ENCODE measurements around the gene FGF22.
A peak's percentile ranks its signal among the peaks of the same experiment; 100 is the strongest.
"Not testable (repeated sequence)": the region's sequence is repeated elsewhere in the genome, so short reads cannot be mapped to it uniquely, and the experiment has no call there.

The FGF22 gene

DNA sequence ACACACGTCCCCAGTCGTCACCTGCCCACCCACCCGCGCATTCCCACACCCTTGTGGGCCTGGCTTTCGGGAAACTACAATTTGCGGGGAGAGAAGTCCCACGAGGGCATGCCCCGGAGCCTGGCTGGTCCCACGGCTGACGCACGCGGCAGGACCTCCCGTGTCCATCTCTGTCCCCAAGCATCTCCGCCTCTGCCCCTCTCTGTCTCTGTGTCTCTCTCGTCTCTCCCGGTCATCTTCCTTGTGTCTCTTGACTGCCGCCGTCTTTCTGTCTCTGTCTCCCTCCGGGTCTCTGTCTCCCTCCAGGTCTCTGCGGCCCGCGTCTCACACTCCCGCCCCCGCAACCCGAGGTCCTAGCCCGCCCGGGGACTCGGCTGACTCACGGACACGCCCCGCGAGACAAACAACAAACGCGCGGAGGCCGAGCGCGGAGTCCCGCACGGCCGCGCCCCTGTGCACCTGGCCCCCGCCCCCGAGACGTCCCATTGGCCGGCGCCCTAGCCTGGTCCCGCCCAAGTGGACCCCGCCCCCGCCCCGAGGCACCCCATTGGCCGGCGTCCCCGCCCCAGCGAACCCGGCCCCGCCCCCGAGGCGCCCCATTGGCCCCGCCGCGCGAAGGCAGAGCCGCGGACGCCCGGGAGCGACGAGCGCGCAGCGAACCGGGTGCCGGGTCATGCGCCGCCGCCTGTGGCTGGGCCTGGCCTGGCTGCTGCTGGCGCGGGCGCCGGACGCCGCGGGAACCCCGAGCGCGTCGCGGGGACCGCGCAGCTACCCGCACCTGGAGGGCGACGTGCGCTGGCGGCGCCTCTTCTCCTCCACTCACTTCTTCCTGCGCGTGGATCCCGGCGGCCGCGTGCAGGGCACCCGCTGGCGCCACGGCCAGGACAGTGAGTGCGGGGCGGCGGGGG, at the start of gene FGF22:
TSS of gene FGF22 (plus strand) at position 627 of the 908 bp plus-strand sequence. CDS start at position 674, 47 bp downstream.
- DNase-seq (ENCODE audit: low read depth): peak; percentile 28

DNA sequence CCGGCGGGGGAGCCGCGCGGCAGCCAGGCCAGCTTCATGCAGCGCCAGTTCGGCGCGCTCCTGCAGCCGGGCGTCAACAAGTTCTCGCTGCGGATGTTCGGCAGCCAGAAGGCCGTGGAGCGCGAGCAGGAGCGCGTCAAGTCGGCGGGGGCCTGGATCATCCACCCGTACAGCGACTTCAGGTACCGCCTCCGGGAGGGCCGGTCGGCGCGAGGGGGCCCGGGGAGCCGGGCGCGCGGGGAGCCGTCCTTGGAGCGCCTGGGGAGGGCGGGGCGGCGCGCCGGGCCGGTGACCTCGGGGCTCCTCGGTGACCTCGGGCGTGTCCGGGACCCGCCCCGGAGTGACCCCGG, 49.3 kb upstream of the FGF22 start:
- no peak for DNase-seq (ENCODE audit: low read depth)

DNA sequence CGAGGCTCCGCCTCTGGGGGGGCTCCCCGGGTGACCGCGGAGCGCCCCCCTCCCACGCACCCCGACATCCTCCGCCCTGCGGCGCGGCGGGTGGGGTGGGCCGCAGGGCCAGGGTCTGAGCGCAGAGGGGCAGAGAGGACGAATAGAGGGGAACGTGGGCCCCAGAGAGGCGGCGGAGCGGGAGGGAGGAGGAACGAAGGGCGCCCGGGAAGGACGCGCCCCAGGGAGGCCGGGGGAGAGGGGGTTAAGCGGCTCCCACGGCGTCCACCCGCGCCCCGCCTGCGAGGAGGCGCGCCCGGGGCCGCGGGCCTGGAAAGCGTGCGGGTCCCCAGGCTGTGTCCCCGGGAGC, 49.0 kb upstream of the FGF22 start:
- no peak for DNase-seq (ENCODE audit: low read depth)

DNA sequence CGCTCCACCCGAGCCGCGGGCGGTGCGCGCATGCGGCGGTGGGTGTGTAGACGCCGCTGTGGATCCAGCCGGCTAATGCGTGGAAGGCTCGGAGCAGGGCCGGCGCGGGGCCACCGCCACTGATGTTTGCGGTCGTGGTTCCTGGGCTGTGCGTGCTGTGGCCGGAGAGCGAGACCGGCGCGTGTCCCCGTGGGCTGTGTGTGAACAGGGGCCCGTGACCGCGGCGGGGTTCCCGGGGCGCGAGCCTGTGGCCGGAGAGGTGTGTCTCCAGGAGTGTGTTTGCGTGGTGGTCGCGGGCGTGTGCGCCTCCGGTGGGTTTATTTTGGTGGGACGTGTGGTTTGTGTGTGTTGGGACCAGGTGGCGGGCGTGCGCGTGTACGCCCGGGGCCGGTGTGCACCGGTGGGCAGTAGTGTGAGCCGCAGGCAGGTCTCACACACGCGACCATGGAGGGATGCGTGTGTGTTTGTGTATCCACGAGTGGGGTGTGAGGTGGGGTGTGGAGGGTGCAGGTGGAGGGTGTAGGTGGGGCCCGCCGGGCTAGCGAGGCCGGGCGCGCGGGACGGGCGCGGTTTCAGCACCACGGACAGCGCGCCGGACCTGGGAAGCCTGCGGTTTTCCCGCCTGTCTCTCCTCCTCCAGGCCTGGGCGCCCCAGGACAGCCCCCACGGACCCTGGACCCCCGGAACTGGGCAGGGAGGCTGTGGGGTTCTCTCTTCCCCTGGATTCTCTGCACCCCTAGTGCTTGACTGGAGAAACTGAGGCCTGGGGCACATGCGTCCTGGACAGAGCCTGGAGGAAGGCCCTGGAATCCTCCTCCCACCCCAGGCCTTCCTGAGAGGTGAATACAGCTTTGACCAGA, 48.4 kb upstream of the FGF22 start:
- DNase-seq (ENCODE audit: low read depth): no peak

DNA sequence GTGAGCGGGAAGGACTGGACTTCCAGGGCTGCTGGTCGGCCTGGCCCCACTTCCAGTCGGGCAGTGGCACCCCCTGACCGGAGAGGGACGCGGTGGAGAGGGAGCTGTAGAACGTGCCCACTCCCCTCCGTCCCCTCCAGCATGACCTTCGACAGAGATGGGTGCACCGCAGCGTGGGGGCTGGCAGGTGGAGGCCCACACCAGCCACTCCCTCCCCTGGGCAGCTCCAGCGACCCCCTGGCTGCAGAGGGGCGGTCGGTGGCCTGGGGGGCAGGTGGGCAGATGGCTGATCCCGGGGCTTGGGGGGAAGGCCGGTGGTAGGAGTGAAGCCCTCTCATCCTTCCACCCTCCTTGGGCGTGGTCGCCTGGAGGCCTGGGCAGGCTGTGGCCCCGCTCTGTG, 47.6 kb upstream of the FGF22 start:
- no peak for DNase-seq (ENCODE audit: low read depth)

DNA sequence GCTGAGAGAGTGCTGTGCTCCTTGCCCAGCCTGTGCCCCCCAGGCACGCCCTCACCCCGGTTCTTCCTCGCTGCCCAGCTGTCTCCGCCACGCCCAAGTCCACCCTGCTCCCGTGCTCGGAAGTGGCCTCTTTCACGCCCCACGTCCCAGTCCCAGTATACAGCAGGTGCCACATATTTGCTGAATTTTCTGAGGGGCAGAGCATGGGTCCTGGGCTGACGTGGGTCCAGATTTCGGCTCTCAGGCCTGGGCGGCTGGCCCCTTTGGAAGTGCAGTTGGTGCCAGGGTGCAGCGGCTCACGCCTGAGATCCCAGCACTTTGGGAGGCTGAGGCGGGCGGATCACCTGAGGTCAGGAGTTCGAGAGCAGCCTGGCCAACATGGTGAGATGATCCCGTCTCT, 46.6 kb upstream of the FGF22 start:
- no peak for DNase-seq (ENCODE audit: low read depth)

DNA sequence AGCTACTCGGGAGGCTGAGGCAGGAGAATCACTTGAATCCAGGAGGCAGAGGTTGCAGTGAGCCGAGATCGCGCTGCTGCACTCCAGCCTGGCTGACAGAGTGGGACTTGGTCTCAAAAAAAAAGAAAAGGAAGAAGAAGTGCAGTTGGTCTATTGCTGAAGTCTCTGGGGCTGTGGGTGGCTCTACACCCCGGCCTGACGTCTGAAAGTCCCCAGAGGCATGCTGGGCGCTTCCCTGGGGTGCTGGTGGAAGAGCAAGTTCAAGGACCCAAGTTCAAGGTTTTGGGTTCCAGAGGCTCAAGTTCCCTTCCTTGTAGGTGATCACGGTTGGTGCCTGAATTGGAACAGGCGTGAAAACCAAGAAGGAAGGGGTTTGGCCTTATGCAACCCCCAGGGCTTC, 46.2 kb upstream of the FGF22 start:
- no peak for DNase-seq (ENCODE audit: low read depth)

DNA sequence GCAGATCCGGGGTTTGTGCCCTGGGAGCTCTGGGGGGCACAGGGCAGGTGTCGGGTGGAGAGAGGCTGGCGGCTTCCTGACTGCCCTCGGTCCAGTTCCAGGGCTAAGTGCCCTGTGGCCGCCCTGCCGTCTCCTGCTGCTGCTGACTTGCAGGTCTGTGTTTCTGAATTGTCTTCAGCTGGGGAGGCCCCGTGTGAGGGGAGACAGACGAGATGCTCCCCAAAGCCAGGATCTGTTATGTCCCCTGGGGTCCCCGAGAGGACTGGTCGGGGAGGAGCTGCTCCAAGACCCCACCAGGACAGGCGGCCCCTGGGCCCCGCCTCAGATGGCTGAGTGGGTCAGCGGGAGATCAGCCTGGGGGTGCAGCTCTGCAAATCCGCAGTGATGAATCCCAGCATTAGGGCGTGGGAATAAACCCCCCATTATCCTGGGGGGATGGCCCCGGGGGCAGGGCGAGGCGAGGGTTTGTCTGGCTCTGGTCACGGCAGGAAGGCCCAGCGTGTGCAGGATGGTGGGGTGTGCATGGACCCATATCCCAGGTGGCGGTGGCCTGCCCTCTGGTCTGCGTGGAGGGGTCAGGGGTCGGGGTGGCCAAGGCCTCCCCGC, 45.3 kb upstream of the FGF22 start:
- no peak for DNase-seq (ENCODE audit: low read depth)

DNA sequence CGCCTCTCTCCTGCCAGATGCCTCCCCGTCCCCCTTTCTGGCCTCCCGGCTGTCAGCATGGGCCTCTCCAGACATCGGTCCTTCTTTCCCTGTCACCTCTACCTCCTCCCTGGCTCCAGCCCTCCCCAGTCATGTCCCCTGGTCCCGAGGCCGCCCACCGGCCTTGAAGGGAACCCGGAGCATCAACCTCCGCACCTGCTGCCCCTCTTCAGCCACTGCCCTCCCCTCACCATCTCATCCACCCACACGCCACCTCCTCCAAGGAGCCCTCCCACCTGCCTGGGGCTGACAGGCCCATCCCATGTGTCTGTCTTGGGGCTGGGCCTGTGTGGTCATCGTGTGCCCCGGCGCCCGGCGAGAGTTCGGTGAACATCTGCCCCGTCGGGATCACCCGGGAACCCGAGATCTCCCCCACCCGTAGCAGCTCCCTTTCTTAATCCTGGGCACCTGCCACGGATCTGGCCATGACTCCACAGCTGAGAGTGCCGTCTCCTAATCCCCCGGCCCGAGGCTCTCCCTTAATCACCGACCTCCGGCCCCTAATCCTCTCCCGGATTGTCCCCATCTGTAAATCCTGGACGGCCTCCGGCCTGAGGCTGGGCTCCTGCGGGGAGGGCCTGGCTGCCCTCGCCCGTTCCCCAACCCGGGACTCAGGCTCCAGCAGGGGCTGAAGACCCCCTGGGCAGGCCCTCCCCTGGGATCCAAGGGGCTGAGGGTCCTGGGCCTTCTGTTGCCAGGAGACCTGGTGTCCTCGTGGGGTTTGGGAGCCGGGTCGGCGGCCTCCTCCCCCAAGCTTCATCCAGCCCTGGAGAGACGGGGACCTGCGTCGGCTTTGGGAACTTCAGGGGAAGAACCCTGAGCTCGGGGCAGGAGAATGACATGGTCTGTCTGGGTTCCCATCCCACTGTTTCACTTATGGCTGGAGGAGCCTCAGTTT, 44.1 kb upstream of the FGF22 start:
- no peak for DNase-seq (ENCODE audit: low read depth)

DNA sequence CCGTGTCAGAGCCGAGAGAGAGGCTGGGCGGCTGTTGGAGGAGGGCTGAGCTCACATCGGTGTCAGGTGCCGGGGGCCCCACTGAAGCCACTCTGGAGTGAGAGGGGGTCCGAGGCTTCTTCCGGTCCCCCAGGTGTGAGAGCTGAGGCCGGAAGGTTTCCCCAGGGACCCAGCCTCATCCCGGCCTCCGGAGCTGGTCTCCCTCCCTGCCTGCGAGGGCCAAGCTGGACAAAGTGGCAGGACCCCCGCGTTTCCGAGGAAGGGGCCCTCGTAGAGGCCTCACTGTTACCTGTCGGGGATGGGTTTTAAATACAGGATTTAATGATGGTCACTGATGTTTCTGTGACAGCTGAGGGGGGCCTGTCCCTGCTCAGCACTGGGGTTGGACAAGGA, 43.4 kb upstream of the FGF22 start:
- no peak for DNase-seq (ENCODE audit: low read depth)

DNA sequence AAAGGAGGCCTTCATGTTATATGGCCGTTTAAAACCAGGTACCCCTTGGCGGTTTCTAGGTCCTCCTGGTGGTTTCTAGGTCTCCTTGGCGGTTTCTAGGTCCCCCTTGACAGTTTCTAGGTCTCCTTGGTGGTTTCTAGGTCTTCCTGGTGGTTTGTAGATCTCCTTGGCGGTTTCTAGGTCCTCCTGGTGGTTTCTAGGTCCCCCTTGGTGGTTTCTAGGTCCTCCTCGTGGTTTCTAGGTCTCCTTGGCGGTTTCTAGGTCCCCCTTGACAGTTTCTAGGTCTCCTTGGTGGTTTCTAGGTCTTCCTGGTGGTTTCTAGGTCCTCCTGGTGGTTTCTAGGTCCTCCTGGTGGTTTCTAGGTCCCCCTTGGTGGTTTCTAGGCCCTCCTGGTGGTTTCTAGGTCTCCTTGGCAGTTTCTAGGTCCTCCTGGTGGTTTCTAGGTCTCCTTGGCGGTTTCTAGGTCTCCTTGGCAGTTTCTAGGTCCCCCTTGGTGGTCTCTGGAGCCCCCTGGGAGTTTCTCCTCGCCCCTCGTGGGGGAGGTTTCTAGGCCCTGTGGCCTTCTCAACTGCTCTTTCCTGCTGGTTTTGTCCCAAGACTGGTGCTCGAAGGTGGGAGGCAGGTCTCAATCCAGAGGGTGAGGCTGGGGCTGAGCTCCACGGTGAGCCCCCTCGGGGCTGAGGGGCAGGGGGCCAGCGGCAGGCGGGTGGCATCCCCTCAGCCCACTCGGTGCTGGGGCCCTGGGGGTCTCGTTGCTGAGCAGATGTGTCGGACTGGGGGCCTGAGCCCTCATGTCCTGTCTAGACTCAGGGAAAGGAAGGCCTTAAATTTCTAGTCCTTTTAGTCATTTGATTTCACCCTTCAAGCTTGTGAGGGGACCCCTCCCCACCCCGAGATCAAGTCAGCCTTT, 42.0 kb upstream of the FGF22 start:
- no peak for DNase-seq (ENCODE audit: low read depth)

DNA sequence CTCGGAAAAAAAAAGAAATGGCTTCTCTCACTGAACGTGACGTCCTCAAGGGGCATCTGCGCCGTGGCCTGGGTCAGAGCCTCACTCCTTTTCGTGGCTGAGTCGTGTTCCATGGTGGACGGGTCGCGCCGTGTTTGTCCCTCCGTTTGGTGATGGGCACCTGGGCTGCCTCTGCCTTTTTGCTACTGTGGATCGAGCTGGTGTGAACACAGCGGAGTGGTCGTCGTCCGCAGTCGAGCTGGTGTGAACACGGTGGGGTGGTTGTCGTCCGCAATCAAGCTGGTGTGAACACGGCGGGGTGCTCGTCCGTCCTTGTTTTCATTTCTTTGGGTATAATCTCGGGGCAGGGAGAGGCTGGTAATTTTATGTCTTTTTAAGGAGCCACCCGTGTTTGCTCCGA, 38.4 kb upstream of the FGF22 start:
- DNase-seq (ENCODE audit: low read depth): no peak

DNA sequence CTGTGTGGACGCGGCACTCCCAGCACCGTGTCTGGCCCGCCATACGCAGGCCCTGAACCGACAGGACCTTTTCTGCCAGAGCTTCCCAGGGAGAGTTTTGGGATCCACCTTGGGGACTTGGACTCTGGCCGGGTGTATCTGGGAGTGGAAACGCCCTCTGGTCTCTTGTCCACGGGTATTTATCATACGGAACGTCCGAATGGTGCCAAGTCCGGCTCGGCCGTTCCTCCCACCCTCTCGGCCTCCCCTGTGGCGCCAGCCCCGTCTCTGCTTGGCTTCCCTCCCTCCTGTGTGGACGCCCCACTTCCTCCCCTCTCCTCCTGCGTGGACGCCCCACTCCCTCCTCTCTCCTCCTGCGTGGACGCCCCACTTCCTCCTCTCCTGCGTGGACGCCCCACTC, 37.9 kb upstream of the FGF22 start:
- no peak for DNase-seq (ENCODE audit: low read depth)

DNA sequence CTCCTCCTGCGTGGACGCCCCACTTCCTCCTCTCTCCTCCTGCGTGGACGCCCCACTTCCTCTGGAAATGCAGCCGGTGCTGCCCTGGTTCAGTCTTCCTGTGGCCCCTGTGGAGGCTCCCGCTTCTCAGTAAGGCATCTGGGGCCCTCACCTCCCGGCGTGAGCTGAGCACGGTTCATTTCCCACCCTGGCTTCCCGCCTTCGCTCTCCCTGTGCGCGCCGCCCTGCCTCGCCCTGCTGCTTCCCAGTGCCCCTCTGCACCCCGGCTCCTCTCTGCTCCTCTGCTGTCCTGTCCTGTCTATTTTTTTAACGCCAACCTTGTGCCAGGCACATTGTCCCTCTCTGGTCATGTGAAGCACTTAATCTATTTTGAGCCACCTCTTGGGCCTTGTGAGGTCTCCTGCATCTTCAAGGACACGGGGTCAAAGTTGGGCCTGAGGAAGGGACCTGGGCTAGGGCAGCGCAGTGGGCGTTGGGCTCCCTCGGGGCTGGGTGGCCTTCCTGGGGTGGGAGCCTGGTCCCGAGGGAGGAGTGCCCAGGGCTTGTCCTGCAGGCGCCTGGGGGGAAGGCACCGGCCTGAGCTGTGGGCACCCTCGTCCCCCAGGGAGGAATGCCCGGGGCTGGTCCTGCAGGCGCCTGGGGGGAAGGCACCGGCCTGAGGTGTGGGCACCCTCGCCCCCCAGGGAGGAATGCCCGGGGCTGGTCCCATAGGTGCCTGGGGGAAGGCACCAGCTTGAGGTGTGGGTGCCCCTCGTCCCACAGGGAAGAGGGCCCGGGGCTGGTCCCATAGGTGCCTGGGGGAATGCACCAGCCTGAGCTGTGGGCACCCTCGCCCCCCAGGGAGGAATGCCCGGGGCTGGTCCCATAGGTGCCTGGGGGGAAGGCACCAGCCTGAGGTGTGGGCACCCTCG, 37.0 kb upstream of the FGF22 start:
- DNase-seq (ENCODE audit: low read depth): no peak

DNA sequence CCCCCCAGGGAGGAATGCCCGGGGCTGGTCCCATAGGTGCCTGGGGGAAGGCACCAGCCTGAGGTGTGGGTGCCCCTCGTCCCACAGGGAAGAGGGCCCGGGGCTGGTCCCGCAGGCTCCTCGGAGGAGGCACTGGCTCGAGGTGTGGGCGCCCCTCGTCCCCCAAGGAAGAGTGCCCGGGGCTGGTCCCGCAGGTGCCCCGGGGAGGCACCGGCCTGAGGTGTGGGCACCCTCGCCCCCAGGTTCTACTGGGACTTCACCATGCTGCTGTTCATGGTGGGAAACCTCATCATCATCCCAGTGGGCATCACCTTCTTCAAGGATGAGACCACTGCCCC, 36.4 kb upstream of the FGF22 start:
- DNase-seq (ENCODE audit: low read depth): not testable (repeated sequence)

DNA sequence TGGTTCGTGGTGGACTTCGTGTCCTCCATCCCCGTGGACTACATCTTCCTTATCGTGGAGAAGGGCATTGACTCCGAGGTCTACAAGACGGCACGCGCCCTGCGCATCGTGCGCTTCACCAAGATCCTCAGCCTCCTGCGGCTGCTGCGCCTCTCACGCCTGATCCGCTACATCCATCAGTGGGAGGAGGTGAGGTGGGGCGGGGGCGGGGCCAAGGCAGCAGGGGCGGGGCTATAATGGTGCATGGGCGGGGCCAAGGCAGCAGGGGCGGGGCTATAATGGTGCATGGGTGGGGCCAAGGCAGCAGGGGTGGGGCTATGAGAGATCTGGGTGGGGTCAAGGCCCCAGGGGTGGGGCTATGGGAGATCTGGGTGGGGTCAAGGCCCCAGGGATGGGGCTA, 35.9 kb upstream of the FGF22 start:
- DNase-seq (ENCODE audit: low read depth): not testable (repeated sequence)

DNA sequence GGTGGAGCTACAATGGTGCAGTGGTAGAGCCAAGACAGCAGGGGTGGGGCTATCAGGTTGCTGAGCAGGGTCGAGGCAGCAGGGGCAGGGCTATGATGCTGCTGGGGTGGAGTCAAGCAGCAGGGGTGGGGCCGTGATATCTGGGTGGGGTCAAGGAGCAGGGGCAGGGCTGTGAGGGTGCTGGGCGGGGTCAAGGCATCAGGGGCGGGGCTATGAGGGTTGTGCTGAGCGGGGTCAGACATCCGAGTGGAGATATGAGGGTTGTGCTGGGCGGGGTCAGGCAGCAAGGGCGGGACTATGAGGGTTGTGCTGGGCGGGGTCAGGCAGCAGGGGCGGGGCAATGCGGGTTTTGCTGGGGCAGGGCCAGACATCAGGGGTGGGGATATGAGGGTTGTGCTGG, 35.3 kb upstream of the FGF22 start:
- DNase-seq (ENCODE audit: low read depth): no peak

DNA sequence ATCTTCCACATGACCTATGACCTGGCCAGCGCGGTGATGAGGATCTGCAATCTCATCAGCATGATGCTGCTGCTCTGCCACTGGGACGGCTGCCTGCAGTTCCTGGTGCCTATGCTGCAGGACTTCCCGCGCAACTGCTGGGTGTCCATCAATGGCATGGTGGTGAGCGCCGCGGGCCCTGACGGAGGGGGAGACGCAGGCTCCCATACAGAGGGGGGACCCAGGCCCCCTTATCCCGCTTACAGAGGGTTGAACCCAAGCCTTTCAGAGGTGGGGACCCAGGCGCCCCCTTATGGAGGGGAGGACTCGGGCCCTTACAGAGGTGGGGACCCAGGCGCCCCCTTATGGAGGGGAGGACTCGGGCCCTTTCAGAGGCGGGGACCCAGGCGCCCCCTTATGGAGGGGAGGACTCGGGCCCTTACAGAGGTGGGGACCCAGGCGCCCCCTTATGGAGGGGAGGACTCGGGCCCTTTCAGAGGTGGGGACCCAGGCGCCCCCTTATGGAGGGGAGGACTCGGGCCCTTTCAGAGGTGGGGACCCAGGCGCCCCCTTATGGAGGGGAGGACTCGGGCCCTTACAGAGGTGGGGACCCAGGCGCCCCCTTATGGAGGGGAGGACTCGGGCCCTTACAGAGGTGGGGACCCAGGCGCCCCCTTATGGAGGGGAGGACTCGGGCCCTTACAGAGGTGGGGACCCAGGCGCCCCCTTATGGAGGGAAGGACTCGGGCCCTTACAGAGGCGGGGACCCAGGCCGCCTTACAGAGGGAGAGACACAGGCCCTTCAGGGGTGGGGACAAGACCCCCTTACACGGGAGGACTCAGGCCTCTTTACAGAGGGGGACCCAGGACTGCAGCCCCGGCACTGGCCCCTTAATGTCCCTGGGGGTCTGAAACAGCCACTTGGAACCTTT, 34.4 kb upstream of the FGF22 start:
- not testable (repeated sequence) for DNase-seq (ENCODE audit: low read depth)

Data from GM04503 (cell line).